Umbilical cord (tissue), 2 donors: ENCODE measurements around the gene ETFB. TPM values are rescaled to one million over a fixed set of nuclear protein-coding genes. Genes with fewer than 3 reads are reported as not detected.

Experiments
- DNase-seq: peaks from one replicate; pipeline ENCODE4 v3.0.0-alpha.2; 2015; ENCODE audit warnings: low spot score
- total RNA-seq: library from RNA; depleted of rRNA; stranded (reverse); fragments of >200 nt; gene quantifications from one replicate; pipeline ENCODE4 v1.2.3, GENCODE V29; 2014; ENCODE audit warnings: low replicate concordance; ENCODE audit not compliant: insufficient read depth

The ETFB gene
- total RNA-seq, 1 donor from 2014 or later: 26.7 TPM

GRCh38 chr19:51351266-51351990, 14.8 kb downstream of the ETFB start:
- DNase-seq: no peak

- DNase-seq: no peak
These were observed 18.8 kb downstream of the ETFB start for GRCh38 chr19:51347209-51347928.

- DNase-seq: no peak
These were observed 19.4 kb downstream of the ETFB start for GRCh38 chr19:51346742-51347141.

GRCh38 chr19:51345076-51345620, 21.0 kb downstream of the ETFB start:
- DNase-seq: no peak

GRCh38 chr19:51342631-51343569, 23.3 kb downstream of the ETFB start:
- no peak for DNase-seq

GRCh38 chr19:51341976-51342580, 24.1 kb downstream of the ETFB start, which contains the start of gene VSIG10L:
Gene VSIG10L, minus strand, starts transcription at chr19:51342139. Its CDS starts 15 bp downstream, at chr19:51342124.
- no peak for DNase-seq

- DNase-seq: no peak
These were observed 25.1 kb downstream of the ETFB start for GRCh38 chr19:51341066-51341465.

- peak; percentile 98 for DNase-seq
These were observed 26.2 kb downstream of the ETFB start for GRCh38 chr19:51339687-51340656.

GRCh38 chr19:51339313-51339686, 26.9 kb downstream of the ETFB start:
- DNase-seq: no peak

- DNase-seq: peak; percentile 89
These were observed 27.4 kb downstream of the ETFB start for GRCh38 chr19:51338563-51339312.

- DNase-seq: no peak
These were observed 28.2 kb downstream of the ETFB start for GRCh38 chr19:51337861-51338562.

- no peak for DNase-seq
These were observed 28.9 kb downstream of the ETFB start for GRCh38 chr19:51337141-51337860.

- DNase-seq: no peak
These were observed 32.2 kb downstream of the ETFB start for GRCh38 chr19:51333836-51334460.

- DNase-seq: no peak
These were observed 34.5 kb downstream of the ETFB start for GRCh38 chr19:51331716-51332115.

GRCh38 chr19:51331193-51331592, 35.0 kb downstream of the ETFB start:
- DNase-seq: no peak

GRCh38 chr19:51330366-51330765, 35.8 kb downstream of the ETFB start:
- no peak for DNase-seq

GRCh38 chr19:51329411-51329810, 36.8 kb downstream of the ETFB start:
- no peak for DNase-seq
